ENCODE results near the gene NES.

Gene NES

GRCh38 chr1:156700736-156701531 lies 23.7 kb upstream of the NES start:
- no peak overlapping the region for H3K4me3 ChIP-seq (ENCODE audit: low read depth in 1 of 2, low read length in 2 of 2)
- 0 out of 3 replicates have a peak, but pooled peaks have one; percentile 35 for ATAC-seq (ENCODE audit: insufficient read depth, low read depth)
- no peak for TF ChIP-seq EZH2 (IDR thresholded peaks at IDR 0.05; ENCODE audit: borderline replicate concordance, low read depth, low read length, severe bottlenecking)
- no peak for TF ChIP-seq CTCF (IDR thresholded peaks at IDR 0.05; ENCODE audit: borderline replicate concordance, extremely low read depth, low read length, poor library complexity, severe bottlenecking)

GRCh38 chr1:156698995-156699394 lies 21.8 kb upstream of the NES start:
- H3K9ac ChIP-seq (ENCODE audit: low read depth, low read length), result no peak overlapping the region
- no peak for ATAC-seq (ENCODE audit: insufficient read depth, low read depth)

More at GRCh38 chr1:156700736-156701531, 23.7 kb upstream of the NES start:
- no peak for DNase-seq
- H3K4me2 ChIP-seq (ENCODE audit: insufficient read depth, low read length), result no peak overlapping the region
- peaks cover 12% of the 10 kb centered on the region for H3K4me1 ChIP-seq (ENCODE audit: insufficient read depth, low read length)
- H3K27me3 ChIP-seq (ENCODE audit: insufficient read depth, low read length, poor library complexity), result peaks cover 10% of the 10 kb centered on the region
- peaks cover 3% of the 10 kb centered on the region; the same call in 1 of the 2 replicates for H4K20me1 ChIP-seq (ENCODE audit: insufficient read depth, low read length)
- H3K27ac ChIP-seq (ENCODE audit: low read length), result no peak overlapping the region
- no peaks in the 10 kb centered on the region for H3K79me2 ChIP-seq (ENCODE audit: insufficient read depth, low read length)
- H3K36me3 ChIP-seq (ENCODE audit: insufficient read depth, low read length), result no peaks in the 10 kb centered on the region
- H3K9ac ChIP-seq (ENCODE audit: low read depth, low read length), result no peak overlapping the region
- H3K9me3 ChIP-seq (ENCODE audit: insufficient read depth, low read length, severe bottlenecking), result no peaks in the 10 kb centered on the region
- no peak overlapping the region for H2AFZ ChIP-seq (ENCODE audit: low read depth, low read length)

DNA sequence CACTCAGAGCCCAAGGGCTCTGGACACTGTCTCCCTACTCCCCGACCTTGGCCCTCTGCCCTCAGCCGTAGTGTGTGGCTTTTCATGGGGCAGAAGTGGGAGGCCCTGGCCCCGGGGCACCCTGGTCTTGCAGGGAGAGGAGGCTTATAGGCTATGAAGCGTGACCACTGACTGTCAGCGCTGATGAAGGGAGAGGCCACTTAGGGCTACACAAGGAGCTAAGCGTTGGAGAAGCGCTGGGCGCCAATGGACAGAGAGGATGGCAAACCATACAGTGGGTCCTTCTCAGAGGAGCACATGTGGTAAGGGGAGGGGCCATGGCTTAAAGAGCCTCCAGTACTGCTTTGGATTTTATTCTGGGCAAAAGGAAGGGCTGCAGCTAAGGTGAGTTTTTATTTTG lies 20.3 kb upstream of the NES start:
- H3K27ac ChIP-seq (ENCODE audit: low read length), result no peak overlapping the region
- H3K27me3 ChIP-seq (ENCODE audit: insufficient read depth, low read length, poor library complexity), result peaks cover 24% of the 10 kb centered on the region
- H3K4me3 ChIP-seq (ENCODE audit: low read depth in 1 of 2, low read length in 2 of 2), result no peak overlapping the region
- H3K36me3 ChIP-seq (ENCODE audit: insufficient read depth, low read length), result no peaks in the 10 kb centered on the region
- no peaks in the 10 kb centered on the region for H3K9me3 ChIP-seq (ENCODE audit: insufficient read depth, low read length, severe bottlenecking)
- ATAC-seq (ENCODE audit: insufficient read depth, low read depth) (no peak), DNase-seq (no peak)
- H3K4me2 ChIP-seq (ENCODE audit: insufficient read depth, low read length), result no peak overlapping the region
- no peak overlapping the region for H2AFZ ChIP-seq (ENCODE audit: low read depth, low read length)
- no peak overlapping the region for H3K9ac ChIP-seq (ENCODE audit: low read depth, low read length)
- peaks cover 5% of the 10 kb centered on the region for H3K4me1 ChIP-seq (ENCODE audit: insufficient read depth, low read length)
- peaks cover 3% of the 10 kb centered on the region; the same call in 1 of the 2 replicates for H4K20me1 ChIP-seq (ENCODE audit: insufficient read depth, low read length)
- no peaks in the 10 kb centered on the region for H3K79me2 ChIP-seq (ENCODE audit: insufficient read depth, low read length)
- TF ChIP-seq EZH2 (IDR thresholded peaks at IDR 0.05; ENCODE audit: borderline replicate concordance, low read depth, low read length, severe bottlenecking) (no peak), CTCF (IDR thresholded peaks at IDR 0.05; ENCODE audit: borderline replicate concordance, extremely low read depth, low read length, poor library complexity, severe bottlenecking) (no peak)

More at GRCh38 chr1:156698995-156699394, 21.8 kb upstream of the NES start:
- TF ChIP-seq CTCF (IDR thresholded peaks at IDR 0.05; ENCODE audit: borderline replicate concordance, extremely low read depth, low read length, poor library complexity, severe bottlenecking), result no peak
- TF ChIP-seq EZH2 (IDR thresholded peaks at IDR 0.05; ENCODE audit: borderline replicate concordance, low read depth, low read length, severe bottlenecking), result no peak
- H2AFZ ChIP-seq (ENCODE audit: low read depth, low read length), result no peak overlapping the region
- no peak overlapping the region for H3K4me3 ChIP-seq (ENCODE audit: low read depth in 1 of 2, low read length in 2 of 2)
- peaks cover 9% of the 10 kb centered on the region for H3K27me3 ChIP-seq (ENCODE audit: insufficient read depth, low read length, poor library complexity)
- H3K79me2 ChIP-seq (ENCODE audit: insufficient read depth, low read length), result no peaks in the 10 kb centered on the region
- H3K9me3 ChIP-seq (ENCODE audit: insufficient read depth, low read length, severe bottlenecking), result no peaks in the 10 kb centered on the region
- no peak overlapping the region for H3K4me2 ChIP-seq (ENCODE audit: insufficient read depth, low read length)
- no peak for DNase-seq
- no peaks in the 10 kb centered on the region for H3K4me1 ChIP-seq (ENCODE audit: insufficient read depth, low read length)
- H4K20me1 ChIP-seq (ENCODE audit: insufficient read depth, low read length), result no peaks in the 10 kb centered on the region; the same call in 1 of the 2 replicates
- no peak overlapping the region for H3K27ac ChIP-seq (ENCODE audit: low read length)
- no peaks in the 10 kb centered on the region for H3K36me3 ChIP-seq (ENCODE audit: insufficient read depth, low read length)

Data from DND-41 (cell line).